Measurements from ENCODE around the gene PRDM10.

PRDM10 gene

GRCh38 chr11:129946965-129947364, 55.7 kb downstream of the PRDM10 start:
- no peak for DNase-seq

- DNase-seq, result no peak
Measured at GRCh38 chr11:129946256-129946655, 56.4 kb downstream of the PRDM10 start.

- DNase-seq, result no peak
Measured at GRCh38 chr11:129945373-129945772, 57.3 kb downstream of the PRDM10 start.

GRCh38 chr11:129944696-129945095, 57.9 kb downstream of the PRDM10 start:
- DNase-seq, result no peak

DNA sequence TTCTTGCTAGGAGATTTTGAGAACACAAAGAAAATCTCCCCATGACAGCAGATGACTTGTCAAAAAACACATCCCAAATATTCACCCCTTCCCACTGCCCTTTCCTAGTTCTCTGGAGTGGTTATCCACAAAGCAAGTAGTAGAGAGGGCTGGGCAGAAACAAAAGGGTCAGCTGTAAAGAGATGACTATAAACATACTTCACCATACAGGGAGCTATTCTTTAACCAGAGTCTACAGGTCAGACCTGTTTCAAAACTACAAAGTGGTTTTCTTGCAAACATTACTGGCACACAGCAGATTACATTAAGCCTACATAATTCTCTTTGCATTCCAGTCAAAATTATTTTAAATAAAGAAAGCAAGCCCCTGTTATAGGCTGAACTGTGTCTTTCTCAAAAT, 59.6 kb downstream of the PRDM10 start:
- no peak for DNase-seq

DNA sequence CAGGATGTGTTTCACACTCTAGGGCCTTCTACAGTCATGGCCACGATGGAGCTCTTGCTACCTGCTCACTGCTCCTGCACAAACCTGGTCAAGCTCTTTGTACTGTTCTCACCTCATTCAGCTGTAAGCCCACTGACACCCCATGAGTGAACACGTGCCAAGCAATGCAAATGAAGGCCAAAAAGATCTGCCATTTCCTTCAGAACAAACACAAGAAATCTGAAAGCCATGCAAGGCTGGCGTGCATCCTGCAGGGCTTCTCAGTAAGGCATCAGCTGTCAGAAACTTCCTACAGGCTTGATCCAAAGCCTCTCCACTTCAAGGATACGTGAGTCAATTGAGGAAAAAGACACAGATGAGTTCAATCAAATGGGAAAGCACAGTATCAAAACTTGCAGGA, 63.1 kb downstream of the PRDM10 start:
- no peak for DNase-seq

DNA sequence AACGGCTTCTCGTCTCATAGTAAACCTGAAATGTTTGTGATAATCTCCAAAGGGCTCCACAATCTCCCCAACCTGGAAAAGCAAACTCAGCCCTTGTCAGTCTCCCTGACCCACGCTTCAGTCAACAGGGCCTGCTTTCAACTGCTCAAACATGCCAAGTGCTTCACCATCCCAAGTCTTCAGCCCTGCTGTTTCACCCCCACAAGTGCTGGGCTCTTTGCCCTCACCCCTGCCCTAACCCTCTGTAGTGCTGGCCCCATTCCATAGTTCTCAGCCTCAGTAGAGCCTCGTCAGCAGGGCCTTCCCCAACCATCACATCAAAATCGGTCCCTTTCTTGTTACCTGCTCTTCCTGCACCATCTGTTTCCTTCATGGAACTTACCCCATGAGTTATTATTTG, 63.9 kb downstream of the PRDM10 start:
- DNase-seq, result no peak

DNA sequence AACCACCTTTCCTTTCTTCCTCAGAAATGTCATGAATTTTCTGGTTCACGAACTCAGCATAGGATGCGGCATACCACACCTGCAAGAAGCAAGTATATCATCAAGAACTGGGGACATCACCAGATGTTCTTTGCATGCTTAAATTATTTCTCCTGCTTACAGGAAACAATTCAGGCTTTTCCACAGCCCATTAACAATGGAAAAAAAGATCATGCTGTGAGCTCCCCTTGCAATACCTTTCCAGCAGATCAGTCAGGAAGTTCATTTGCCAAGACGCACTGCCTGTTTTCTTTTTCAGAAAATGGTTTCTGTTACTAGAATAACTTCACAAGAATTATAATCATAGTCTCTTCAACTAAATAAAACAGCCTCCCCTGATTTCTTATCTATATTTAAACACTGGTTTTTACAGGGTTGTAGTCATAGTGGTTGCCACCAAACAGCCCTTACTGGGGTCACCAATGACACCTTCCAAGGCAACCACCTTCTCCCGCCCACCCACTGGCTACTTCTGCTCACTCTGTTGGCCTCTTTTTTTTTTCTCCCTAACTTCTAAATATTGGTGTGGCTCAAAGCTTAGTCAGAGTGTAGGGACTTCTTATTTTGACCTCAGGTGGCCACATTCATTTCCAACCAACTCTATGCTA, 64.9 kb downstream of the PRDM10 start:
- DNase-seq, result no peak

- DNase-seq, result no peak
Measured at GRCh38 chr11:129935723-129936122, 66.9 kb downstream of the PRDM10 start.

GRCh38 chr11:129933891-129934290, 68.7 kb downstream of the PRDM10 start:
- no peak for DNase-seq

- DNase-seq, result no peak
Measured at GRCh38 chr11:129933262-129933661, 69.4 kb downstream of the PRDM10 start.

- DNase-seq, result no peak
Measured at GRCh38 chr11:129932381-129933067, 70.1 kb downstream of the PRDM10 start.

DNA sequence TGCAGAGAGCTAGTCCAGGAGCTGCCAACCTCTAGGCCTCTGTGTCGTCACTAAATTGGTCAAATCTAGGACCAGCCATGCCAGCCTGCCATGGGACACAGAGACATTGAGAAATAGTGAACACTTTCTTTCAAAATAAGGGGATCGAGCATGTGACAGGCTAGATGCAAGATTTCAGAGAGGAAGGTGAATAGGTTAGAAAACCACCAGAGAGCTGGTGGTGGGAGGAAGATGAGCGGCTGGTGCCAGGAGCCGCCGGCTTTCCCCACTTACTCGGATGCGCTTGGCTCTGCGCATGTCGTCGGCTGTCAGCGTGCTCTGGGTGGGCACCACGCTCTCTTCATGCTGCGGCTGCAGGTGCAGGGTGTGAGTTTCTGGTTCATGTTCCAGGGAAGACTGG, 71.9 kb downstream of the PRDM10 start:
- no peak for DNase-seq

DNA sequence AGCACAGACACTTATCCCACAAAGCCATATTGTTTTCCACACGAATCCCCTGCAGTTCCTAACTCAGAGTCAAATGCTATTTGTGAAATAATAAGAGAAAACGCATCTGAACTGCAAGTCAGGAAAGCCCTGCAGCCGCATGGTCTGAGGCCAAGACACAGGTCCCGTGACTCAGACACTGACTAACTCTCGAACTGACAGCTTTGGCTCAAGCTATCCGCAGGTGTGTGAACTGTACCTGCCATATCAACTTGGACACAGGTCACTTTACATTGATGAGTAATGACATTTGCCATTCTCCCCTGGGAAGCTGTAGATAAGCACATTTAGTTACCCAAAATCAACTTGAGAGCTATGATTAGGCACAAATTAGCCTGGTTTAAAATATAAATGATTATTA, 72.3 kb downstream of the PRDM10 start:
- DNase-seq, result no peak

- no peak for DNase-seq
Measured at GRCh38 chr11:129929721-129930120, 72.9 kb downstream of the PRDM10 start.

- DNase-seq, result no peak
Measured at GRCh38 chr11:129928923-129929692, 73.5 kb downstream of the PRDM10 start.

DNA sequence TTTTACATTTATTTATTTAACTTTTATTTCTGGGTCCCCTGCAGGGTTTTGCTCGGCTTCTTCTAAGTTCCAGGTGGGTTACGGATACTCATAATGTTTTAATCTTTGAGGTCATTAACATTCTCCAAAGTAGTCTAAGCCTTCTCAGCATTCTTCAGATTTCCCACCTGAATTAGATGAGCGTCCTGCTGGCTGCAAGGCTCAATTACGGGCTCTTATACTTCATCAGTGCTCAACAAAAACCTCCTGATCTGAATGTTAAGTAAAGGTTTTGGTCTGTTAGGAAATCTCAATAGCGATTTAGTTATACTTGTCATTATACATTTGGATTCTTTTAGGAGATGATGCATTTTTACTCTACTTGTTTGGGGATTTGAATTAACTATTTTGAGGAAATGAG, 80.0 kb downstream of the PRDM10 start:
- no peak for DNase-seq

DNA sequence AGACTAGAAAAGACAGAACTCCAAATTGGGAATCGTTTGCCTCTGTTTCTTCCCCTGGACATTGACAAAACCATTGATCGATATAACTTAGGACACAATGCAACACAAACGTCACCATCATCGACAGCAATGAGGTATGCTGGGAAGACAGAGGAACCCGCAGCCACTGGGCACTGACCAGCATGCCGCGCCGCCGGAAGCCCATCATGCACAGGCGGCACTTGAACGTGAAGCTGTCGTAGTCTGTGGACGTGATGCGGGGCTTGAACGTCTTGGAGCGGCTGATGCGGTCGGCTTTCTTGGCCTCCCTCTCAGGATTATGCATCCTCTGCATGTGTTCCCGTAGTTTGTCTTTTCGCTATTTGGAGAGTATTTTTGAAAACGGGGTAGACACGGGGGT, 84.3 kb downstream of the PRDM10 start:
- DNase-seq, result no peak

DNA sequence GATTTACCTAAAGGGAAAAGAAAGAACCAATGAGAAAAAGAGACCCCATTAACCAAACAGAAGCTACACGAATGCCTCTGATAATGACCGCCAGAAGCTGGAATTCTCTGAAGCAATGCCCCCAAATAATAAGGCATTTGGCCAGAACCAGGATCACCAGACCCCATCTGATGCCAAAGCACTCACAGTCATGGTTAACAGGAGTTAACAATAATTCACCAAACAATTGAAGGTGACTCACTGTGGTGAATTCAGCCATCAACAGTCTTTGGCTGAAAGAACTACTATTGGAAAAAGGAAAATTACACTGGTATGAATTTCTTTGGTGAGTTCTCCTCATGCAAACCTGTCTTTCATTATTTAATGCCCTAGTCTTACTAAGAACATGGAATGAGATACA, 85.4 kb downstream of the PRDM10 start:
- DNase-seq, result no peak

GRCh38 chr11:129911298-129911697, 91.3 kb downstream of the PRDM10 start:
- no peak for DNase-seq

- DNase-seq, result no peak
Measured at GRCh38 chr11:129910360-129910759, 92.3 kb downstream of the PRDM10 start.

DNA sequence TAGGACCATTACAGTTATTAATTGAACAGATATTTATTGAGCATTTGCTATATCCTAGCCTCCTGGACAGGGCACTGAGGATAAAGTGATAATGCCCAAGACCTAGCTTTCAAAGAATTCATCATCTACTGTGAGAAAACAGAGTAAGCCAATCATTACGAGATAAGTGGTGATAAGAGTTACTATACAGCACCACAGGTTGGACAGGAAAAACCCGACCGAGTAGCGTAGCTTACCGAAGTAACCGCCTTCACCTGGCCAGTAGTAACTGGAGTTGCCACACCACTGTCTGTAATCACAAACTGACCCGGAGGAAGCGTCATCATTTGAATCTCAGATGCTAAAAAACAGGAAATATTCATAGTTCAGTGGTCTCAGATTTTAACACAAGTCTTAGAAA, 97.2 kb downstream of the PRDM10 start:
- DNase-seq, result no peak

- peak in 4 of 56 donors; percentile 6 to 33 (median 17) for DNase-seq
Measured at GRCh38 chr11:129896062-129896461, 106.6 kb downstream of the PRDM10 start.
